GM23338 (cell line): ENCODE results near the gene ANKIB1. TPM values are rescaled to one million over a fixed set of nuclear protein-coding genes. Genes with fewer than 3 reads are reported as not detected.

Experiments used
- ATAC-seq: fragments of 200-7000 bp; cut with Tn5 transposase; 3 replicates; pipeline ENCODE4 v1.9.1; 2020
- DNase-seq: peaks from one replicate; pipeline ENCODE4 v3.0.0-alpha.2; 2015; ENCODE audit warnings: low spot score
- H2AFZ ChIP-seq: fragments of 200-600 bp; sonication (generic); 2 replicates; pipeline ENCODE4 v1.8.0; 2016; ENCODE audit warnings: antibody characterized with exemption, mild to moderate bottlenecking, moderate library complexity
- H3F3A ChIP-seq: fragments of 200-600 bp; sonication (generic); replicated peaks from 2 replicates; pipeline ENCODE4 v1.8.0; 2017; ENCODE audit warnings: antibody characterized with exemption, mixed run types, low read depth
- H3K27ac ChIP-seq: fragments of 200-600 bp; sonication (generic); 2 replicates; pipeline ENCODE4 v1.6.1; 2016; ENCODE audit warnings: low read depth
- H3K27me3 ChIP-seq: fragments of 200-600 bp; sonication (generic); 2 replicates; pipeline ENCODE4 v1.8.0; 2016; ENCODE audit warnings: mild to moderate bottlenecking, mixed run types, moderate library complexity; ENCODE audit not compliant: insufficient read depth
- H3K36me3 ChIP-seq: fragments of 200-600 bp; sonication (generic); 2 replicates; pipeline ENCODE4 v1.8.0; 2016; ENCODE audit warnings: mild to moderate bottlenecking; ENCODE audit not compliant: insufficient read depth
- H3K4me1 ChIP-seq: fragments of 200-600 bp; sonication (generic); 2 replicates; pipeline ENCODE4 v1.8.0; 2016; ENCODE audit warnings: mild to moderate bottlenecking, moderate library complexity; ENCODE audit not compliant: insufficient read depth
- H3K4me2 ChIP-seq: fragments of 200-600 bp; sonication (generic); 2 replicates; pipeline ENCODE4 v1.7.1; 2017; ENCODE audit warnings: mixed run types
- H3K4me3 ChIP-seq: fragments of 200-600 bp; sonication (generic); 2 replicates; pipeline ENCODE4 v1.6.1; 2016; ENCODE audit warnings: mixed run types
- H3K79me2 ChIP-seq: fragments of 200-600 bp; sonication (generic); replicated peaks from 2 replicates; pipeline ENCODE4 v1.8.0; 2017; ENCODE audit warnings: mild to moderate bottlenecking; ENCODE audit not compliant: insufficient read depth
- H3K9me2 ChIP-seq: fragments of 200-600 bp; sonication (generic); 2 replicates; pipeline ENCODE4 v1.8.0; 2017; ENCODE audit not compliant: insufficient read depth
- H4K20me1 ChIP-seq: fragments of 200-600 bp; sonication (generic); replicated peaks from 2 replicates; pipeline ENCODE4 v1.8.0; 2017; ENCODE audit warnings: mild to moderate bottlenecking; ENCODE audit not compliant: insufficient read depth
- H3K27ac Mint-ChIP-seq: 2 replicates; pipeline ENCODE4 v1.8.0; 2020; ENCODE audit warnings: inconsistent platforms, mild to moderate bottlenecking, moderate library complexity, mixed read lengths
- H3K27me3 Mint-ChIP-seq: 3 replicates; pipeline ENCODE4 v1.8.0; 2022; ENCODE audit warnings: low read depth, mild to moderate bottlenecking, moderate library complexity, mixed read lengths, inconsistent platforms; ENCODE audit not compliant: insufficient read depth, poor library complexity
- H3K36me3 Mint-ChIP-seq: 3 replicates; pipeline ENCODE4 v1.8.0; 2021; ENCODE audit warnings: low read depth, mild to moderate bottlenecking, inconsistent platforms, moderate library complexity, mixed read lengths
- H3K4me1 Mint-ChIP-seq: 3 replicates; pipeline ENCODE4 v1.8.0; 2020; ENCODE audit warnings: mild to moderate bottlenecking, inconsistent platforms, mixed read lengths
- H3K4me3 Mint-ChIP-seq: 3 replicates; pipeline ENCODE4 v1.8.0; 2021; ENCODE audit warnings: moderate library complexity, mild to moderate bottlenecking, inconsistent platforms, mixed read lengths
- H3K9me3 Mint-ChIP-seq: 3 replicates; pipeline ENCODE4 v1.8.0; 2020; ENCODE audit warnings: moderate library complexity, mild to moderate bottlenecking, inconsistent platforms, mixed read lengths
- CREB1 ChIP-seq: fragments of 250-450 bp; sonication (Bioruptor Pico); IDR thresholded peaks from 2 replicates; pipeline ENCODE4 v1.5.0; 2020; ENCODE audit warnings: low read depth, mild to moderate bottlenecking, moderate library complexity
- CTCF ChIP-seq, 2 experiments: fragments of 200-600 bp in 1 of 2; sonication (generic) in 1 of 2; conservative IDR thresholded peaks; 2 replicates each; pipeline versions ENCODE4 v1.5.1 to v1.6.1; 2016 to 2017; ENCODE audit warnings: antibody characterized with exemption in 2 of 2, low read depth in 2 of 2, mild to moderate bottlenecking in 2 of 2, moderate library complexity in 1 of 2
- ETS1 ChIP-seq: IDR thresholded peaks from 2 replicates; pipeline ENCODE4 v1.6.1; 2016; ENCODE audit warnings: antibody characterized with exemption
- EZH2 ChIP-seq: fragments of 200-600 bp; sonication (generic); IDR thresholded peaks from one replicate; pipeline ENCODE4 v1.8.0; 2017; ENCODE audit warnings: antibody characterized with exemption, mild to moderate bottlenecking, low read depth; ENCODE audit not compliant: unreplicated experiment
- EZH2phosphoT487 ChIP-seq: fragments of 200-600 bp; sonication (generic); IDR thresholded peaks from one replicate; pipeline ENCODE4 v1.8.1; 2018; ENCODE audit warnings: antibody characterized with exemption; ENCODE audit not compliant: unreplicated experiment
- JUNB ChIP-seq: IDR thresholded peaks from one replicate; pipeline ENCODE4 v1.6.1; 2016; ENCODE audit warnings: antibody characterized with exemption; ENCODE audit not compliant: unreplicated experiment
- NANOG ChIP-seq: IDR thresholded peaks from 2 replicates; pipeline ENCODE4 v1.6.1; 2016; ENCODE audit warnings: antibody characterized with exemption, borderline replicate concordance
- POLR2AphosphoS5 ChIP-seq: IDR thresholded peaks from 2 replicates; pipeline ENCODE4 v1.6.1; 2016; ENCODE audit warnings: antibody characterized with exemption, low read depth
- REST ChIP-seq: IDR thresholded peaks from one replicate; pipeline ENCODE4 v1.6.1; 2018; ENCODE audit warnings: antibody characterized with exemption; ENCODE audit not compliant: unreplicated experiment
- STAT1 ChIP-seq: IDR thresholded peaks from one replicate; pipeline ENCODE4 v1.6.1; 2016; ENCODE audit warnings: antibody characterized with exemption; ENCODE audit not compliant: unreplicated experiment
- ZNF114 ChIP-seq: fragments of 250-450 bp; sonication (Bioruptor Pico); IDR thresholded peaks from 2 replicates; pipeline ENCODE4 v1.5.0; 2020; ENCODE audit warnings: mild to moderate bottlenecking, moderate library complexity
- ZNF331 ChIP-seq: fragments of 250-450 bp; sonication (Bioruptor Pico); IDR thresholded peaks from 2 replicates; pipeline ENCODE4 v1.5.0; 2020; ENCODE audit warnings: low read depth, mild to moderate bottlenecking, moderate library complexity
- ZNF462 ChIP-seq: fragments of 250-450 bp; sonication (Bioruptor Pico); IDR thresholded peaks from 2 replicates; pipeline ENCODE4 v1.5.0; 2020; ENCODE audit warnings: mild to moderate bottlenecking, moderate library complexity
- polyA plus RNA-seq: library from polyadenylated mRNA; unstranded; fragments of >200 nt; fragmentation: Nextera tagmentation; extraction: Ambion mirVana; gene quantifications from 2 replicates; pipeline ENCODE4 v1.2.1, GENCODE V29; 2016
- total RNA-seq: library from RNA; depleted of rRNA; stranded (reverse); fragments of >200 nt; shearing (Covaris generic); gene quantifications from 2 replicates; pipeline ENCODE4 v1.2.3, GENCODE V29; 2014

The ANKIB1 gene
- total and polyA plus RNA-seq, 2 experiments from 2014 or later: 19.1 to 40.3 TPM

- no peak for TF ChIP-seq POLR2AphosphoS5
- no peak for TF ChIP-seq ZNF331 (CRISPR knock-in tag)
- TF ChIP-seq ZNF114 (CRISPR knock-in tag): no peak
- no peak for TF ChIP-seq NANOG
- no peak for TF ChIP-seq CTCF (conservative IDR thresholded peaks at IDR 0.05; ENCODE audit: low read depth in 2 of 2)
- TF ChIP-seq EZH2phosphoT487: no peak
- no peak for TF ChIP-seq STAT1
- TF ChIP-seq ZNF462 (CRISPR knock-in tag): no peak
- TF ChIP-seq CREB1 (CRISPR knock-in tag): no peak
- TF ChIP-seq ETS1: no peak
- no peak for TF ChIP-seq JUNB
- no peak for TF ChIP-seq REST
- TF ChIP-seq EZH2: no peak
- H3K4me3 Mint-ChIP-seq: no peak overlapping the region
- H3K27ac Mint-ChIP-seq: no peak overlapping the region
- no peak overlapping the region for H2AFZ ChIP-seq
- H3K79me2 ChIP-seq: no peaks in the 10 kb centered on the region
- ATAC-seq: no peak
- no peaks in the 10 kb centered on the region for H3K27me3 ChIP-seq
- H3K27ac ChIP-seq: no peak overlapping the region
- H3K36me3 Mint-ChIP-seq: peaks cover 14% of the 10 kb centered on the region; the same call in 1 of the 3 replicates
- no peaks in the 10 kb centered on the region for H3F3A ChIP-seq
- no peak overlapping the region for H3K4me3 ChIP-seq
- no peaks in the 10 kb centered on the region for H3K9me3 Mint-ChIP-seq
- DNase-seq: no peak
- no peaks in the 10 kb centered on the region for H3K9me2 ChIP-seq
- H3K36me3 ChIP-seq: no peaks in the 10 kb centered on the region
- no peaks in the 10 kb centered on the region for H3K27me3 Mint-ChIP-seq
- no peaks in the 10 kb centered on the region for H3K4me1 Mint-ChIP-seq
- H3K4me2 ChIP-seq: no peak overlapping the region
- no peaks in the 10 kb centered on the region for H3K4me1 ChIP-seq
- H4K20me1 ChIP-seq: 0 out of 2 replicates have a peak, but pooled peaks cover 3% of the 10 kb centered on the region
Observed at GRCh38 chr7:92304406-92304893, 58.7 kb downstream of the ANKIB1 start.
